SU-DHL-6 (cell line): ENCODE results near the gene NOM1.

Experiments used
- H2AFZ ChIP-seq: fragments of 200-600 bp; sonication (generic); 2 replicates; pipeline ENCODE4 v1.6.1; 2014; ENCODE audit warnings: low read depth, mild to moderate bottlenecking, moderate library complexity, mixed read lengths, antibody characterized with exemption, low read length; ENCODE audit not compliant: severe bottlenecking
- H3F3A ChIP-seq: fragments of 200-600 bp; shearing (Covaris generic); 2 replicates; pipeline ENCODE4 v1.6.0; 2016; ENCODE audit warnings: antibody characterized with exemption, mild to moderate bottlenecking; ENCODE audit not compliant: insufficient read depth
- H3K27ac ChIP-seq: fragments of 200-600 bp; sonication (generic); 2 replicates; pipeline ENCODE4 v1.5.1; 2016; ENCODE audit warnings: low read depth, mild to moderate bottlenecking, low read length, moderate library complexity, mixed read lengths
- H3K27me3 ChIP-seq: fragments of 200-600 bp; sonication (generic), shearing (Covaris generic); 2 replicates; pipeline ENCODE4 v1.6.0; 2014; ENCODE audit warnings: mild to moderate bottlenecking, low read length
- H3K36me3 ChIP-seq: fragments of 200-600 bp; sonication (generic); 2 replicates; pipeline ENCODE4 v1.6.1; 2014; ENCODE audit warnings: mild to moderate bottlenecking, low read length, mixed read lengths
- H3K4me2 ChIP-seq: fragments of 300-600, 200-600 bp; shearing (Covaris generic), sonication (generic); 2 replicates; pipeline ENCODE4 v1.6.0; 2014; ENCODE audit warnings: low read length, low read depth, mild to moderate bottlenecking; ENCODE audit not compliant: poor library complexity, severe bottlenecking
- H3K4me3 ChIP-seq: fragments of 200-600 bp; sonication (generic); 2 replicates; pipeline ENCODE4 v1.5.1; 2014; ENCODE audit warnings: antibody characterized with exemption, low read length, mild to moderate bottlenecking, mixed read lengths; ENCODE audit not compliant: insufficient read depth, poor library complexity, severe bottlenecking
- H3K79me2 ChIP-seq: fragments of 200-600 bp; sonication (generic); 2 replicates; pipeline ENCODE4 v1.6.1; 2014; ENCODE audit warnings: mild to moderate bottlenecking, low read length, moderate library complexity; ENCODE audit not compliant: insufficient read depth
- H3K9ac ChIP-seq: fragments of 200-600 bp; sonication (generic); 2 replicates; pipeline ENCODE4 v1.7.0; 2014; ENCODE audit warnings: mild to moderate bottlenecking, low read length
- H3K9me2 ChIP-seq: fragments of 200-600 bp; sonication (generic); replicated peaks from 2 replicates; pipeline ENCODE4 v1.6.1; 2014; ENCODE audit warnings: low read length; ENCODE audit not compliant: insufficient read depth
- H3K9me3 ChIP-seq: fragments of 200-600 bp; sonication (generic); 2 replicates; pipeline ENCODE4 v1.6.1; 2014; ENCODE audit warnings: low read length, mixed read lengths; ENCODE audit not compliant: insufficient read depth
- H4K20me1 ChIP-seq: fragments of 200-600 bp; sonication (generic); 2 replicates; pipeline ENCODE4 v1.6.1; 2014; ENCODE audit warnings: low read depth, mild to moderate bottlenecking, antibody characterized with exemption, low read length, moderate library complexity, mixed read lengths
- EZH2phosphoT487 ChIP-seq: fragments of 200-600 bp; sonication (generic), shearing (Covaris generic); conservative IDR thresholded peaks from 2 replicates; pipeline ENCODE4 v1.6.1; 2018; ENCODE audit warnings: mild to moderate bottlenecking, antibody characterized with exemption, low read length, moderate library complexity, mixed read lengths
- TF ChIP-seq, protein P1 (sequence below): fragments of 200-600 bp; sonication (generic); IDR thresholded peaks from one replicate; pipeline ENCODE4 v1.5.1; 2017; ENCODE audit warnings: antibody characterized with exemption, mild to moderate bottlenecking, low read length, moderate library complexity; ENCODE audit not compliant: insufficient read depth, poor library complexity, severe bottlenecking

Gene NOM1

DNA sequence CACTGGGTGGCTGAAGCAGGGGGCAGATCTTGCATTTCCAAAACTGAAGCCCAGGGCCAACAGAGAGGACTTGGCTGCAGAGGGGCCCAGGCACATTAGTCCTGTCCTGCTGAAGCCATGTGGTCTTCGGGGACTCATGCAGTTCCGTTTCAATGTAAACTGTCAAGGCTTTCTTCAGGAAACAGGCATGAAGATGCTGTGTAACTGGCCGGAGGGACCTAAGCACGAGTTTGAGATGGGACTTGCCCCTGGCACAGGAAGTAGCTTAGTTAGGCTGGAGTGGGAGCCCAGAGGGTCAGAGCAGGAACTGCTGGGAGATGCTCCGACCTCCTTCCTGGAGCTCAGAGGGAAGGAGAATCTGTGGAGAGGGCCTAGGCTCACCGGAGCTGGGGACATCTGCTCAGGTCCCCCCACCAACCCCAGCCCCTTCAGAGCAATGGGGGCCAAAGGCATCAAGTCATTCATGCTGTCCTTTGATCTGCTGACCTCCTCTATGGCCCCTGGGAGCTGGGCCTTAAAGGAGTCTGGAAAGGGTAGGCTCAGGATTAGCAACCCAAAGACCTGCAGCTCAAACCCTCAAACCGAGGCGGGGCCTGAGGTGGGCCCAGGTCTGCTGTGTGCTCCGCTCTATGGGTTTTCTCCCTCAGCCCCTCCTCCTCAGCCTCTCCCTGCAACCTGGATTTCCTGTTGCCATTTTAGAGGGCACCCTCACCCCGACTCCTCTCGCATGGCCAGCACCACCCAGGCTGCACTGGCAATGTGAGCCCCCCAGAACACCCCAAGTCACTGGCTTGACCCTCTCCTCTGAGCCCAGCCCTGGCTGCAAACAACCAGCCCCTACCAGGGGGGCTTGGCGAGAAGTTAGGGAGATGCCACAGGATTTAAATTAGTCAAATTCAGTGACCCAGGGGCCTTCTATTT, 65.4 kb downstream of the NOM1 start:
- no peaks in the 10 kb centered on the region for H3K79me2 ChIP-seq
- H3K27ac ChIP-seq = no peak overlapping the region
- H2AFZ ChIP-seq = no peak overlapping the region
- H3K4me2 ChIP-seq = no peak overlapping the region
- no peaks in the 10 kb centered on the region for H4K20me1 ChIP-seq
- H3K4me3 ChIP-seq = no peak overlapping the region
- no peak overlapping the region for H3K9ac ChIP-seq
- H3K27me3 ChIP-seq = no peaks in the 10 kb centered on the region
- no peaks in the 10 kb centered on the region for H3K9me2 ChIP-seq
- H3K9me3 ChIP-seq = no peaks in the 10 kb centered on the region
- TF ChIP-seq, protein P1, sequence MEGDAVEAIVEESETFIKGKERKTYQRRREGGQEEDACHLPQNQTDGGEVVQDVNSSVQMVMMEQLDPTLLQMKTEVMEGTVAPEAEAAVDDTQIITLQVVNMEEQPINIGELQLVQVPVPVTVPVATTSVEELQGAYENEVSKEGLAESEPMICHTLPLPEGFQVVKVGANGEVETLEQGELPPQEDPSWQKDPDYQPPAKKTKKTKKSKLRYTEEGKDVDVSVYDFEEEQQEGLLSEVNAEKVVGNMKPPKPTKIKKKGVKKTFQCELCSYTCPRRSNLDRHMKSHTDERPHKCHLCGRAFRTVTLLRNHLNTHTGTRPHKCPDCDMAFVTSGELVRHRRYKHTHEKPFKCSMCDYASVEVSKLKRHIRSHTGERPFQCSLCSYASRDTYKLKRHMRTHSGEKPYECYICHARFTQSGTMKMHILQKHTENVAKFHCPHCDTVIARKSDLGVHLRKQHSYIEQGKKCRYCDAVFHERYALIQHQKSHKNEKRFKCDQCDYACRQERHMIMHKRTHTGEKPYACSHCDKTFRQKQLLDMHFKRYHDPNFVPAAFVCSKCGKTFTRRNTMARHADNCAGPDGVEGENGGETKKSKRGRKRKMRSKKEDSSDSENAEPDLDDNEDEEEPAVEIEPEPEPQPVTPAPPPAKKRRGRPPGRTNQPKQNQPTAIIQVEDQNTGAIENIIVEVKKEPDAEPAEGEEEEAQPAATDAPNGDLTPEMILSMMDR = no peak
- TF ChIP-seq EZH2phosphoT487 = no peak
- H3K36me3 ChIP-seq = no peaks in the 10 kb centered on the region
- no peaks in the 10 kb centered on the region for H3F3A ChIP-seq

DNA sequence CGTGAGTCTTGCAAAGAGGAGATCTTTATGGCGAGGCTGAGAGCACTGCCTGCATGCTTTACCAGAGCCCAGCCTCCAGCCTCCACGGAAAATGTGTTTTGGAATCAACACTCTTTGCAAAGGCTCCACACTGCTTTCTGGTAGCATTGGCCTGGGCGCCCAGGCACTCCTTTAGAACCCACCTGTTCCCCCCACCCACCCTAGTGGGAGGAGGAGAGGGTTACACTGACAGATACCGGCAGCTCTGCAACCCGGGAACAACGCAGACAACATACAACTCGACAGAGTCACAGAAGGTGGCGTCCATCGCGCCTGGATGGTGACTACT, 66.5 kb downstream of the NOM1 start:
- Histone ChIP-seq H3K36me3 (no peaks in the 10 kb centered on the region), H3K4me2 (no peak overlapping the region), H3K4me3 (no peak overlapping the region), H3K9ac (no peak overlapping the region), H3K27me3 (no peaks in the 10 kb centered on the region), H2AFZ (no peak overlapping the region), H3K79me2 (no peaks in the 10 kb centered on the region), H3K9me2 (no peaks in the 10 kb centered on the region), H3K27ac (no peak overlapping the region), H3K9me3 (no peaks in the 10 kb centered on the region), H4K20me1 (no peaks in the 10 kb centered on the region), H3F3A (no peaks in the 10 kb centered on the region)
- TF ChIP-seq, protein P1 = no peak
- no peak for TF ChIP-seq EZH2phosphoT487

DNA sequence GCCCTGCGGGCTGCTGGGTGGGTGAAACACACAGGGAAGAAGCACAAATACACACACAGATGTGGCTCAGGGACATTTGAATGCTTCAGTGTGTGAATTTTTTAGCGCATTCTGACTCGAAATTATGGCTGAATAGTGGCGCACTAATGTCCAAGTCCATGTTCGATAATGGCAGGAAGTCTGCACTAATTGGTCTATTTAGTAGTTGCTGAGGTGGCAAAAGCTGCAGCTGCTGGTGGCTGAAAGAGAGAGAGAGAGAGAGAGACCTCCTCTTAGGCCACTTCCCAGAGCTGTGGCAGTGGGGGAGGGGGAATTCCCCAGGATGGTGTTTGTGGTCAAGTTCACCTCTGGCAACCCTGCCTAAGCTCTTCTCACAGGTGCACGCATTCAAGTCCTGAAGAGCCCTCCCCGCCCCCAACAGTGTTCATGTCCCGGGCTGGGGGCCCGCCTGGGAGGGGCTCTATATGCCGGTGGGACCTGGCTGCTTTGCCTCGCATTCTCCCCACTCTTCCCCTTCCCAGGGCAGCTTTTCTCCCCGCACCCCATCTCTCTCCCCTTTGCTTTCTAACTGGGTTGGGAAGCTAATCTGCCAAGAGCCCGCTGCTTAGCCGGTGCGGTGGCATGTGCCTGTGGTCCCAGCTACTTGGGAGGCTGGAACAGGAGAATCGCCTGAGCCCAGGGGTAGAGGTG, 67.0 kb downstream of the NOM1 start:
- Histone ChIP-seq H3K9me3 (no peaks in the 10 kb centered on the region), H3K27ac (no peak overlapping the region), H3K4me3 (no peak overlapping the region), H4K20me1 (no peaks in the 10 kb centered on the region), H3F3A (no peaks in the 10 kb centered on the region), H3K79me2 (no peaks in the 10 kb centered on the region), H3K27me3 (no peaks in the 10 kb centered on the region), H3K9me2 (no peaks in the 10 kb centered on the region), H3K36me3 (no peaks in the 10 kb centered on the region), H3K4me2 (no peak overlapping the region), H2AFZ (no peak overlapping the region), H3K9ac (no peak overlapping the region)
- no peak for TF ChIP-seq EZH2phosphoT487
- TF ChIP-seq, protein P1 = no peak
